Measurements from ENCODE around the gene PLXNA4. TPM values are rescaled to one million over a fixed set of nuclear protein-coding genes. Genes with fewer than 3 reads are reported as not detected.

Gene PLXNA4
- total RNA-seq, 1 experiment from 2014 or later: not detected

GRCh38 chr7:132386201-132386681, 190.0 kb downstream of the PLXNA4 start:
- CTCF ChIA-PET: interaction anchor here (0.7 kb wide), 1 partner anchor 27 kb away, joined by 3 read pairs; no protein-coding TSS in a partner anchor
- Mint-ChIP-seq H3K27ac (ENCODE audit: low read depth, unreplicated experiment) (no peak overlapping the region), H3K27me3 (ENCODE audit: insufficient read depth, unreplicated experiment) (peaks cover 11% of the 10 kb centered on the region), H3K9me3 (ENCODE audit: unreplicated experiment) (no peaks in the 10 kb centered on the region), H3K4me3 (ENCODE audit: unreplicated experiment) (no peak overlapping the region), H3K4me1 (ENCODE audit: insufficient read depth, unreplicated experiment) (no peaks in the 10 kb centered on the region), H3K36me3 (ENCODE audit: insufficient read depth, unreplicated experiment) (no peaks in the 10 kb centered on the region)
- TF ChIP-seq CTCF (IDR thresholded peaks at IDR 0.05; ENCODE audit: unreplicated experiment): no peak
- no TSS peak for BruUV-seq (replicated peaks)
- intact Hi-C loops (cut with micrococcal nuclease): no loop called here
- POLR2A ChIA-PET: no interaction called here
- DNase-seq (ENCODE audit: unreplicated experiment): no peak

- Mint-ChIP-seq H3K27me3 (ENCODE audit: insufficient read depth, unreplicated experiment) (peaks cover 11% of the 10 kb centered on the region), H3K4me3 (ENCODE audit: unreplicated experiment) (no peak overlapping the region), H3K9me3 (ENCODE audit: unreplicated experiment) (no peaks in the 10 kb centered on the region), H3K4me1 (ENCODE audit: insufficient read depth, unreplicated experiment) (no peaks in the 10 kb centered on the region), H3K27ac (ENCODE audit: low read depth, unreplicated experiment) (no peak overlapping the region), H3K36me3 (ENCODE audit: insufficient read depth, unreplicated experiment) (no peaks in the 10 kb centered on the region)
- POLR2A ChIA-PET: no interaction called here
- CTCF ChIA-PET: no interaction called here
- BruUV-seq (replicated peaks): no TSS peak
- no peak for DNase-seq (ENCODE audit: unreplicated experiment)
- intact Hi-C loops (cut with micrococcal nuclease): no loop called here
- TF ChIP-seq CTCF (IDR thresholded peaks at IDR 0.05; ENCODE audit: unreplicated experiment): no peak
Measured at GRCh38 chr7:132383962-132384361, 192.3 kb downstream of the PLXNA4 start.

- H3K27me3 Mint-ChIP-seq (ENCODE audit: insufficient read depth, unreplicated experiment): peaks cover 11% of the 10 kb centered on the region
- POLR2A ChIA-PET: interaction anchor here (1.0 kb wide), 1 partner anchor 30 kb away, joined by 3 read pairs; no protein-coding TSS in a partner anchor
- no peak for DNase-seq (ENCODE audit: unreplicated experiment)
- H3K27ac Mint-ChIP-seq (ENCODE audit: low read depth, unreplicated experiment): no peak overlapping the region
- no peak overlapping the region for H3K4me3 Mint-ChIP-seq (ENCODE audit: unreplicated experiment)
- TF ChIP-seq CTCF (IDR thresholded peaks at IDR 0.05; ENCODE audit: unreplicated experiment): no peak
- H3K4me1 Mint-ChIP-seq (ENCODE audit: insufficient read depth, unreplicated experiment): no peaks in the 10 kb centered on the region
- H3K9me3 Mint-ChIP-seq (ENCODE audit: unreplicated experiment): no peaks in the 10 kb centered on the region
- no TSS peak for BruUV-seq (replicated peaks)
- H3K36me3 Mint-ChIP-seq (ENCODE audit: insufficient read depth, unreplicated experiment): no peaks in the 10 kb centered on the region
- CTCF ChIA-PET: no interaction called here
- intact Hi-C loops (cut with micrococcal nuclease): no loop called here
Measured at GRCh38 chr7:132381742-132382472, 194.4 kb downstream of the PLXNA4 start.

- TF ChIP-seq CTCF (IDR thresholded peaks at IDR 0.05; ENCODE audit: unreplicated experiment): no peak
Measured at GRCh38 chr7:132380059-132380458, 196.2 kb downstream of the PLXNA4 start.

More at GRCh38 chr7:132380059-132380458, 196.2 kb downstream of the PLXNA4 start:
- POLR2A ChIA-PET: no interaction called here
- no peaks in the 10 kb centered on the region for H3K36me3 Mint-ChIP-seq (ENCODE audit: insufficient read depth, unreplicated experiment)
- peaks cover 22% of the 10 kb centered on the region for H3K27me3 Mint-ChIP-seq (ENCODE audit: insufficient read depth, unreplicated experiment)
- no peak overlapping the region for H3K4me3 Mint-ChIP-seq (ENCODE audit: unreplicated experiment)
- H3K27ac Mint-ChIP-seq (ENCODE audit: low read depth, unreplicated experiment): no peak overlapping the region
- H3K4me1 Mint-ChIP-seq (ENCODE audit: insufficient read depth, unreplicated experiment): no peaks in the 10 kb centered on the region
- H3K9me3 Mint-ChIP-seq (ENCODE audit: unreplicated experiment): no peaks in the 10 kb centered on the region
- BruUV-seq (replicated peaks): no TSS peak
- CTCF ChIA-PET: no interaction called here
- intact Hi-C loops (cut with micrococcal nuclease): no loop called here
- no peak for DNase-seq (ENCODE audit: unreplicated experiment)
